ENCODE data around the gene AFF2. TPM values are rescaled to one million over a fixed set of nuclear protein-coding genes. Genes with fewer than 3 reads are reported as not detected.

AFF2 gene
- polyA plus RNA-seq, 6 donors from 2014 or later: 0.23 to 0.82 (median 0.32) TPM; not detected in 2

DNA sequence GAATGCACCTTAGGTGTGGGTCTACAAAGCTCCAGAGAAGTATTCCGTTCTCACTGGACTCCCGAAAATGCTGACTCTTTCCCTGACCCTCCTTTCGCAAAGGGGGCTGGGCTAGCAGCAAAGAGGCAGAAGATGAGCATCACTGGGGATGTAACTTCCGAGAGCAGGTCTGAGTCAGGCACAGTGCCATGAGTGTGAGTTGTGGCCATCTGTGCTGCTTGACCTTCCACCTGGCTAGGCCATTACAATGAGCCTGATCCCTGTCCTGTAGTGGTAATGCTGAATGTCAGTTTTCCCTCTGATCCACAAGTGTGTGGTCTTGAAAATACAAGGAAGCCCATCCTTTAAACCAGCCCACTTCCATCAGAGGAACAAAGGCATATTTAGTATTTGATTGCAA lies 479.4 kb downstream of the AFF2 start:
- ATAC-seq (ENCODE audit: low read depth in 2 of 2) (no peak), DNase-seq (no peak)
- no peak overlapping the region for H3K27ac Mint-ChIP-seq
- H3K9me3 Mint-ChIP-seq: peaks cover 0 to 1% (median 0%) of the 10 kb centered on the region in 7 donors
- no peak overlapping the region for H3K4me3 Mint-ChIP-seq
- H3K27me3 Mint-ChIP-seq: no peaks in the 10 kb centered on the region
- H3K36me3 Mint-ChIP-seq: no peaks in the 10 kb centered on the region
- H3K4me1 Mint-ChIP-seq: no peaks in the 10 kb centered on the region

DNA sequence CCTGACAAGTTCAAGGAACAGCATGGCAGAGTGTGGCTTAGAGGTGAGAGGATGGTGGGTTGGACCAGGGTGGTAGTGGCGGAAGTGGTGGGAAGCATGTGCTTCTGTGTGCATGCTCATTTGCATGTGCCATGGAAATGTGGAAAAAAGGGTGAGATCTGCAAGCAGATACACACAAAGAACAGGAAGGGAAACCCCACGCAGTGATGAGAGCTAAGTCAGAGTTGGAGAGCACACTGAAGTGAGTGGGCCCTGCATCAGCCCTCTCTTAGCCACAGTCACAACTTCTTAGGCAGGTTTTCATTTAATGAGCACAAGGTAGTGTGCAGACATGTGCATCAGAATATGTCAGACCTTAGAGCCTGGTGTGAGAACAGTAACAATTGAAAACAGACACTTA lies 483.8 kb downstream of the AFF2 start:
- H3K4me3 Mint-ChIP-seq: no peak overlapping the region
- peak overlapping the region in 1 of 6 donors; percentile 64 for H3K27ac Mint-ChIP-seq
- H3K27me3 Mint-ChIP-seq: no peaks in the 10 kb centered on the region
- H3K36me3 Mint-ChIP-seq: no peaks in the 10 kb centered on the region
- ATAC-seq (ENCODE audit: low read depth in 2 of 2): no peak
- H3K9me3 Mint-ChIP-seq: peaks cover 0 to 1% (median 0%) of the 10 kb centered on the region in 7 donors
- DNase-seq: no peak
- H3K4me1 Mint-ChIP-seq: no peaks in the 10 kb centered on the region

DNA sequence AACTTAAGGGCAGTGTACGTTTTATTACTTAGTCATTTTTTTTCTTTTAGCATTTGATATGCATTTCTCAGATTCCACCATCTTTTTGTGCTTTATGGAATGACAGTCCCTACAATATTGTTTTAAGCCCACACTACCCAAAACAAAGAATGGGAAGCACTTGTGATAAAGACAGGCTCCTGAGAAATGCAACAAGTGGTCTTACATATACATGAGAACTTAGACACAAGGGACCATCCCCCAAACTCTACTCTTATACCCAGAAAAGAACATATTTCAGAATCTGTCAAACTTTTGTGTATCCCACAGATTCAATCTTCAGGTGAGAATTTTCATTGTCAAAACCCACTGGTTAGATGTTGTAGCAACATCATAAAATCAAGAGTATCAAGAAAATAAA lies 491.1 kb downstream of the AFF2 start:
- H3K4me1 Mint-ChIP-seq: no peaks in the 10 kb centered on the region
- DNase-seq (no peak), ATAC-seq (ENCODE audit: low read depth in 2 of 2) (no peak)
- no peak overlapping the region for H3K27ac Mint-ChIP-seq
- no peak overlapping the region for H3K4me3 Mint-ChIP-seq
- no peaks in the 10 kb centered on the region for H3K36me3 Mint-ChIP-seq
- H3K27me3 Mint-ChIP-seq: no peaks in the 10 kb centered on the region
- H3K9me3 Mint-ChIP-seq: peaks cover 0 to 3% (median 0%) of the 10 kb centered on the region in 7 donors

DNA sequence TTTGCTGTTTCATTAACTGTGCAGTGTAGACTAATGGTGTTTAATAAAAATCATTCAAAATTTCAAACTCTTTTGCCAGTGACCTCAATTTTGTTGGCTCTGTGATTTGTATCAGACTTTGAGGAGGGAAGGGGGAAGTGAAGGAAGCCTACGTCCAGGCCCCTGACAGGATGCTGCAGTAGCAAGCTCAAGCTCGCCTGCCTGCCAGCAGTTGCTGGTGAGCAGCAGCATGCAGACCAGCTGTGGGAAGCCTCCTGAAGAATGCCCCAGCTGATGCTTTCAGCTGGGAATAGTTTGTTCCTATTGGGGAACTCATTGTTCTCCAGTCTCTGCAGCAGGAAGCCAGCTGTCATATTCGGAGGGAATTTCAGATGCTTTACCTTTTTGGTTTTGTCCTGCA lies 495.2 kb downstream of the AFF2 start:
- Mint-ChIP-seq H3K27me3 (no peaks in the 10 kb centered on the region), H3K4me1 (no peaks in the 10 kb centered on the region), H3K27ac (no peak overlapping the region), H3K4me3 (no peak overlapping the region), H3K36me3 (no peaks in the 10 kb centered on the region), H3K9me3 (peaks cover 0 to 3% (median 0%) of the 10 kb centered on the region in 7 donors)
- ATAC-seq (ENCODE audit: low read depth in 2 of 2) (no peak), DNase-seq (no peak)

DNA sequence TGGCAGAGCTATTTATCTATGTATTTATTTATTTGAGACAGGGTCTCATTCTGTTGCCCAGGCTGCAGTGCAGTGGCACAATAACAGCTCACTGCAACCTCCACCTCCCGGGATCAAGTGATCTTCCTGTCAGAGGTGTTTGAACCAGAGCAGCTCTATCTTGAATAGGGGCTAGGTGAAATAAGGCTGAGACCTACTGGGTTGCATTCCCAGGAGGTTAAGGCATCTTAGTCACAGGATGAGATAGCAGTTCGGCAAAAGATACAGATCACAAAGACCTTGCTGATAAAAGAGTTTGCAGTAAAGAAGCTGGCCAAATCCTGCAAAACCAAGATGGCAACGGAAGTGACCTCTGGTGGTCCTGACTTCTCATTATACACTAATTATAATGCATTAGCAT lies 501.9 kb downstream of the AFF2 start:
- no peak for DNase-seq
- no peak for ATAC-seq (ENCODE audit: low read depth in 2 of 2)
- Mint-ChIP-seq H3K27me3 (no peaks in the 10 kb centered on the region), H3K4me1 (no peaks in the 10 kb centered on the region), H3K4me3 (no peak overlapping the region), H3K27ac (no peak overlapping the region), H3K9me3 (peaks cover 0 to 2% (median 0%) of the 10 kb centered on the region in 7 donors), H3K36me3 (no peaks in the 10 kb centered on the region)

DNA sequence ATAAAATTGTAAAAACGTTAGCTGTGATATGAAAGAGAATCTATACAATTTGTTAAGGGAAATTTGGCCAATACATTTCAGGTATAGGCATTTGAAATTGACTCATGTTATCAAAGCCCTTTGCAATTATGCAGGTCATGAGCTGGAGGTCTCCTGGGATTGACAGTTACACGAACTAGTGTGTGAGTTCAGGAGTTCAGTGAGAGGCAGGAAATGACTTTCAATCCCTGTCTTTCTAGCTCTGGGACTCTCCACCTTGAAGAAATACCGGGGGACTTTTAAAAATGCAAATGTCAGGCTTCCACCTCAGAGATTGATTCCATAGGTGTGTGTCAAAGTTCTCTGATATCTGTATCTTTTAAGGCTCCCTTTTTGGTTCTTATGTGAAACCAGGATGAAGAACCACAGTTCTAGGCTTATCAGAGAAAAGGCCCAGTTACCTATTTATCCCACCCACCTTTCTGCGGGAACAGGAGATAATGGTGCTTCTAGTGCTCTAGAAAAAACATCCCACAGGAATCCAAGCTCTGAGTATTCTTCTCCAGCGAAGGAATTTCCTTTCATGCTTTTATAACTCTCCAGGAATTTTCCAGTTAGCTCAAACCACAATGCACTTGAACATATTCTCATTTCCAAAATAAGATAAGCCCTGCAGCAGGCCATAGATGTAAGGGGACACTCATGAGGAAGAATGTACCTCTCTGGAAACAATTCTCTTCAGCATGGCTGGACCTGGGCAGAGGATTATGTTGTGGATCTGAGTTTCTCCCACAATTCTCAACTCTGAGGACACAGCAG lies 503.6 kb downstream of the AFF2 start:
- H3K4me1 Mint-ChIP-seq: no peaks in the 10 kb centered on the region
- H3K4me3 Mint-ChIP-seq: no peak overlapping the region
- no peak overlapping the region for H3K27ac Mint-ChIP-seq
- no peaks in the 10 kb centered on the region for H3K36me3 Mint-ChIP-seq
- no peak for ATAC-seq (ENCODE audit: low read depth in 2 of 2)
- H3K9me3 Mint-ChIP-seq: no peaks in the 10 kb centered on the region
- DNase-seq: no peak
- H3K27me3 Mint-ChIP-seq: no peaks in the 10 kb centered on the region

DNA sequence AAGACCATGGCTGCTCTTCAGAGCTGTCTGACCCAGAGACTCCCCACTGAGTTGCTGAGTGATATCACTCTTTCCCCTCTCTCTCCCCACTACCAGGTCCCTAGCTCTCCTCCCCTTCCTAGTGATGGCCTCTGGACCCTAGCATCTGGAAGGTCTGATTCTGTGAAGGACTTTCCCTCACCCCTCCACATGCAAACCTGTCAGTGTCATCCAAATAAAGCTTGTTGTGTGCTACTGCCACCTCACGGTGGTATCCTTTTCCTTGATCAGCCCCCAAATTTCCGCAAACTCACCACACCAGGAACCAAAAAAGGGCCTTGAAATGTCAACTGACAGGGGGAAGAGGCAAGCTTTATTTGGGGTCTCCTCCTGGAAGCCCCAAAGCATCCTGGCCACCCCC lies 504.5 kb downstream of the AFF2 start:
- no peaks in the 10 kb centered on the region for H3K4me1 Mint-ChIP-seq
- H3K9me3 Mint-ChIP-seq: no peaks in the 10 kb centered on the region
- H3K4me3 Mint-ChIP-seq: no peak overlapping the region
- ATAC-seq (ENCODE audit: low read depth in 2 of 2): no peak
- H3K27ac Mint-ChIP-seq: no peak overlapping the region
- no peaks in the 10 kb centered on the region for H3K36me3 Mint-ChIP-seq
- H3K27me3 Mint-ChIP-seq: no peaks in the 10 kb centered on the region
- no peak for DNase-seq

DNA sequence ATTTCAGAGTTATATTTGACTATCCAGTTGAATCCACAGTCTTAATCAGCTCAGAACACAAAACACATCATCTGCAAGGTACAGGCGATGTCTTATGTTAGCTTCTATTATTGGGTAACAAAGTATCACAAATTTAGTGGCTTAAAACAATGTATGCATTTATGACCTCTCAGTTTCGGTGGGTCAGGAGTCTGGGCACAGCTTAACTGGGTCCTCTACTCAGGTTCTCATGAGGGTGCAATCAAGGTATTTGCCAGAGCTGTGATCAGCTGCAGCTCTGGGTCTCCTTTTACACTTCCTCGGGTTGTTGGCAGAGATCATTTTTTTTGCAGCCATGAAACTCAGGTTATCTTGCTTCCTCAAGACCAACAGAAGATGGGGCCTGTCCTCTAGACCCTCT lies 505.8 kb downstream of the AFF2 start:
- no peak for DNase-seq
- Mint-ChIP-seq H3K4me3 (no peak overlapping the region), H3K4me1 (no peaks in the 10 kb centered on the region), H3K27me3 (no peaks in the 10 kb centered on the region), H3K27ac (no peak overlapping the region), H3K9me3 (no peaks in the 10 kb centered on the region), H3K36me3 (no peaks in the 10 kb centered on the region)
- ATAC-seq (ENCODE audit: low read depth in 2 of 2): no peak

DNA sequence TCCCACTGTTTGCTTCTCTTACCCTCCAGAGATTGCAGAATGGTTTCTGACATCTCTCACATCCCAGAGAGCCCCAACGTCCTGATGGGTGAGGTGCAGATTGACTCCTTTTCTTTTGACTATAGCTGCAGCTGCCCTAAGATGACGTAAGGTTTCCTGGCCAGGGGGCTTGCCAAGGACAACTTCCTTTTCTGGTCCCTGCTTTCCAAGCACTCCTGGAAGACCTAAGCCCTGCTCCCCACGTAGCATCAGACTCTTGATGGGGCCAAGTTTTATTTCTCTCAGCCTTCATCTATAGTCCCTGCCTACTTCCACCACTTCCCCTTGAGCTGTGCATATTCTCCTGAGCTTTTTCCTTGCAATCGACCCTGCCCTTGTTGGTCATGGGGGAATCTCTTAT lies 507.0 kb downstream of the AFF2 start:
- Mint-ChIP-seq H3K4me1 (no peaks in the 10 kb centered on the region), H3K4me3 (no peak overlapping the region), H3K9me3 (peaks cover 0 to 2% (median 0%) of the 10 kb centered on the region in 7 donors), H3K36me3 (no peaks in the 10 kb centered on the region), H3K27ac (no peak overlapping the region), H3K27me3 (no peaks in the 10 kb centered on the region)
- no peak for DNase-seq
- ATAC-seq (ENCODE audit: low read depth in 2 of 2): no peak

DNA sequence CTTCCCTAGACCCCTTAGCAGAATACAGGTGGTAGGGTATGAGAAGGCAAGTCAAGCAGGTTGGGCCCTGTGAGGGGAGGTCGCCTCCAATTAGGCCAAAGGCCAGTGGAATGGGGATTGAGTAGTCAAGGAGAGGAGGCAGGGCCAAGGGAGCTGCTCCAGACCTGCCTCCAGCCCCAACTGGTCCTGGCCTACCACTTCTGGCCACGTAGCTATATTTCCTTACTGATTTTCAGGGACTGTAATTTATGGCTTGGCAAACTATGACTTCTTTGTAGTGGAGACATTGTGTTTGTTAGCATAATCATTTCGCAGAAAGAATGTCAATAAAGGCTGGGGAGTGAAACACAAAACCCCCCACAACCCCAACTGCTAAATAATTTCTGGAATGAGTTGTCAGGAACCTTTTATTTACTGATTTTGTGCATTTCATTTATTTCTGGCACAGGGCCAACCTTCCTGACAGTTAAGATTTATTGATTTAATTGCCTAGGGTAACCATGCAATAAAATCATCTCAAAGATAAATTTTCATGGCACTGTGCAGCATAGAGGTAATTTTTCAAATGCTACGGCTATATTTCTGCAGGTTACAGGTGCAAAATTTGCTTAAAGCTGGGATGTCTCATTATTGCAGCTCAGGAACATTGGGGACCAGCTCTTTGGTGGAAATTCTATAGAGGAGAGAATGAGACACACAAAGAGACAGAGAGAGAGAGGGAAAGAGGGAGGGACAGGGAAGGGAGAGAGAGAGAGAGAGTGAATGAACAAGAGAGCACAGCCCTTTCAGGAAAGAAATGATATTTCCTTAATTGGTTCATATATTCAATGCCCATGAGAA lies 509.8 kb downstream of the AFF2 start:
- Mint-ChIP-seq H3K4me3 (no peak overlapping the region), H3K27ac (no peak overlapping the region), H3K4me1 (no peaks in the 10 kb centered on the region), H3K27me3 (no peaks in the 10 kb centered on the region), H3K9me3 (peaks cover 0 to 4% (median 0%) of the 10 kb centered on the region in 7 donors), H3K36me3 (no peaks in the 10 kb centered on the region)
- ATAC-seq (ENCODE audit: low read depth in 2 of 2) (no peak), DNase-seq (no peak)

DNA sequence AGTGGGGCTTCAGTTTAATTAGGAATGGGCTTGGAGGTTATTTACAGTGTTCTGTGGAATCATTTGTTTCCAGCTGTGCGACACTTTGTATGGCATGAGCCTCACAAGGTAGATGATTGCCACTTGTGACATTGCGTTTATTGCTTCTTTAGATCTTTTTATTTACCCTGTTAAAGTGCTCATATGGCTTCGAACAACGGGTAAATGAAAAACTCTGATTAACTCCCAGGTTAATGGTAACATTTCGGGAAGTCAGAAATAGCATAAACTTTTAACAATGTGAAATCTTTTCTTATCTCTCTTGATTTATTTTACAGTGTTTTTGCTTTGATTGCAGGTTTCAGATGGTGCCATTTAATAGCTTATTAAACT lies 510.4 kb downstream of the AFF2 start:
- DNase-seq: no peak
- H3K27me3 Mint-ChIP-seq: no peaks in the 10 kb centered on the region
- no peaks in the 10 kb centered on the region for H3K36me3 Mint-ChIP-seq
- no peaks in the 10 kb centered on the region for H3K4me1 Mint-ChIP-seq
- no peak overlapping the region for H3K27ac Mint-ChIP-seq
- no peak overlapping the region for H3K4me3 Mint-ChIP-seq
- peaks cover 0 to 4% (median 0%) of the 10 kb centered on the region in 7 donors for H3K9me3 Mint-ChIP-seq
- ATAC-seq (ENCODE audit: low read depth in 2 of 2): no peak

DNA sequence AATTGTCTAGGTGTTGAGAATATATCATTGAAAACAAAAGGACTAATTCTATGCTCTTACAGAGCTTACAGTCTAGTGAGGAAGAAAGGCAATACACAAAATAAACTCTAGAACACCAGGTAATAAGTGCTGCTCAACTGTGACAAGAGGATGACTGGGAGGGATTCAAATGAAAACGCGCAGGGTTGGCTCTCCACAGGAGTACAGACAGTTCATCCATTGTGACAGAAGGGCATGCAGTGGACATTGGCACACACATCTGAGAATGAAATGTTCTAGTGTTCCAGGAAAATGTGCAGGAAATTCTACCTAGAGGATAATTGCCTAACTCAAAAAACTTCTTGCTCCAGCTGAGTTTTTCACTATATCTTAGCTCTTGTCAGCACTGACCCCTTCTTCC lies 512.7 kb downstream of the AFF2 start:
- Mint-ChIP-seq H3K4me3 (no peak overlapping the region), H3K4me1 (no peaks in the 10 kb centered on the region), H3K9me3 (peaks cover 0 to 4% (median 0%) of the 10 kb centered on the region in 7 donors), H3K27ac (peak overlapping the region in 1 of 6 donors; percentile 21), H3K36me3 (no peaks in the 10 kb centered on the region), H3K27me3 (no peaks in the 10 kb centered on the region)
- ATAC-seq (ENCODE audit: low read depth in 2 of 2) (no peak), DNase-seq (no peak)

DNA sequence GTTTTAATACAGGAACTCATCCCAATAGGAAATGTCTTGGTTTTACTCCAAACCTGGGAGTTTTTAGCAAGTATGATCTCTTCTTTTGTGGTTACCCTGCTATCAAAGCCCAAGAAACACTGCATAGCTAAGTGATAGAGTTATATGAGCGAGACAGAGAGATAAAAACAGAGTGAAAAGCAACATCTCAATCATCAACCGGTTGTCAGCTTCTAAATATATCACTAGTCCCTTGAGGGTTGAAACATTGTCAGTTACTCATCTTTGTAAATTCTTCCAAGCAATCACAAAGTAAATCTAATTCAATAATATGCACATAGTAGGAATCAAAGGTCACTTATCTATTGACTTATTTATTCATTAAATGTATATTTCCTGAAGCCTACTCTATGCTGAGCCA lies 520.7 kb downstream of the AFF2 start:
- H3K9me3 Mint-ChIP-seq: peaks cover 4 to 30% (median 25%) of the 10 kb centered on the region in 7 donors
- ATAC-seq (ENCODE audit: low read depth in 2 of 2) (no peak), DNase-seq (no peak)
- peaks cover 0 to 7% of the 10 kb centered on the region in 2 donors for H3K36me3 Mint-ChIP-seq
- H3K4me1 Mint-ChIP-seq: no peaks in the 10 kb centered on the region
- H3K27me3 Mint-ChIP-seq: no peaks in the 10 kb centered on the region
- no peak overlapping the region for H3K27ac Mint-ChIP-seq
- H3K4me3 Mint-ChIP-seq: no peak overlapping the region

DNA sequence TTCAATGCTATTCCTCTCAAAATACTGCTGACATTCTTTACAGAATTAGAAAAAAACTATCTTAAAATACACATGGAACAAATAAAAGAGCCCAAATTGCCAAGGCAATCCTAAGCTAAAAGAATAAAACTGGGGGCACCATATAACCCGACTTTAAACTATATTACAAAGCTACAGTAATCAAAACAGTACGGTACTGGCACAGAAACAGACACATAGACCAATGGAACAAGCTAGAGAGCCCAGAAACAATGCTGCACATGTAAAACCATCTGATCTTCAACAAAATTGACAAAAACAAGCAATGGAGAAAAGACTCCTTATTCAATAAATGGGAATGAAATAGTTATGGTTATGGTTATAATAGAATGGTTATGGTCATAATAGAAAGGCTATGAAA lies 522.1 kb downstream of the AFF2 start:
- ATAC-seq (ENCODE audit: low read depth in 2 of 2) (no peak), DNase-seq (no peak)
- Mint-ChIP-seq H3K27me3 (no peaks in the 10 kb centered on the region), H3K4me3 (no peak overlapping the region), H3K4me1 (no peaks in the 10 kb centered on the region), H3K9me3 (peaks cover 4 to 30% (median 25%) of the 10 kb centered on the region in 7 donors), H3K27ac (no peak overlapping the region), H3K36me3 (peaks cover 0 to 7% of the 10 kb centered on the region in 2 donors)

All from naive B cell (primary cell).